ENCODE measurements around the gene SIL1.

- TF ChIP-seq CTCF (conservative IDR thresholded peaks at IDR 0.05; ENCODE audit: low read depth, low read length) (no peak), EZH2 (IDR thresholded peaks at IDR 0.05; ENCODE audit: borderline replicate concordance, low read depth, low read length, poor library complexity, severe bottlenecking) (no peak)
Measured at GRCh38 chr5:139017624-139018023, 180.5 kb downstream of the SIL1 start.
